ENCODE measurements around the gene SF1. TPM values are rescaled to one million over a fixed set of nuclear protein-coding genes. Genes with fewer than 3 reads are reported as not detected.

Gene SF1
- total RNA-seq, 1 experiment from 2014 or later: 94.1 TPM

- DNase-seq (ENCODE audit: low spot score): no peak
Observed at GRCh38 chr11:64723907-64724862, 54.2 kb downstream of the SF1 start.

DNA sequence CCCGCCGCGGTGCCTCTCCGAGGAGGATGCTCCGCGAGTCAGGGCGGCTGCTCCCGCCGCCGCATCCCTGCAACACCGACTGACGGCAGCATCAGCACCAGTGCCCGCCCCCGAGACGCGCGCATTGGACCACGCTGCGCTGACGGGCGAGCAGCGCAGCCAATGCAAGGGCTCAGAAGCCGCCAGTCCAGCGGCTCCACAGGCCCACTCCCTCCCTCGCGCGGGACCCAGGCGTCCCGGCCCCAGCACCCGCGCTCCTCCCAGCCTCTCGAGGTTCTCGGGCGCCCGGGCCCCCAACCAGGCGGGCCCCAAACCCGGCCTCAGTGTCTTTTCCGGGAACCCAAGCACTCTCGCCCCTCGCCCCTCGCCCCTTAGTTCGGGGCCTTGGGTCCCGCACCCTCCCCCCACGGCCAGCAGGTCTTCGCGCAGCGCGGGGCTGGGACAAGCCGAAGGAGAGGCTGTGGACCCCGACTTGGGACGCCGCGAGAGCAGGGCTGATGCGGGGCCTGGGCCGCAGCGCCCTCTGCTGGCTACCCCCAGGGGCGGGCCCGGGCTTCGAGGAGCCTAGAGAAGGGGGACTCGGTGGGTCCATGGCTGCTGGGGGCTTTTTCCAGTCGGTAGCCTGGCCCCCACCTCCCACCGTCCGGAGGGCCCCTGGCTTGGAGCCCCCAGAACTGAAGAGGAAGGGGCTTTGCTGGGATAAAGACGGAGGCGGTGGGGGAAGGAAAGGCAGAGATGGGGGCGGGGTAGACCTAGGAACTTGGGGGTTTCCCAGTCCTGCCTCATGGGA, 55.0 kb downstream of the SF1 start, which contains the start of gene NRXN2:
Gene NRXN2, minus strand, starts transcription at position 81 of the 790 bp plus-strand sequence. CDS start 9,498 bp downstream, outside the sequence.
- DNase-seq (ENCODE audit: low spot score): peak; percentile 81

- DNase-seq (ENCODE audit: low spot score): no peak
Observed at GRCh38 chr11:64722141-64723065, 55.9 kb downstream of the SF1 start.

GRCh38 chr11:64721359-64721699, 57.0 kb downstream of the SF1 start:
- no peak for DNase-seq (ENCODE audit: low spot score)

GRCh38 chr11:64720640-64721358, 57.5 kb downstream of the SF1 start:
- DNase-seq (ENCODE audit: low spot score): no peak

GRCh38 chr11:64720167-64720566, 58.2 kb downstream of the SF1 start:
- DNase-seq (ENCODE audit: low spot score): no peak

DNA sequence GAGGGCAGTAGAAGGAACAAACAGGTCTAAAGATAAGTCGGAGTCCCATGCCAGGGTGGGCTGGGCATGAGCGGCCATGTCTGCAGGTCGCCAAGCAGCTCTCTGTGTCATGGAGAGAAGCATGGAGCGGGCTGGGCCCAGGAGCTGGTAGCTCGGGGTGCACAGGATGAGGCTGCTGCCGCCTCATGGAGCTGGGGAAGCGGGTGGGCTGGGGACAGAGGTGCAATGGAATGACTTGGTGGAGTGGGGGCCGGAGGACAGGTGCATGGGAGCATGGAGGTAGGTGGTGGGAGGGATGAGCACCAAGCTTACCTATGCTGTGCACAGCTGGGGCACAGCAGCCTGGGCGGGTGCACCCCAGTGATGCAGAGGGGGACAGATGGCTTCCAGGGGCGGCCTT, 58.9 kb downstream of the SF1 start:
- no peak for DNase-seq (ENCODE audit: low spot score)

DNA sequence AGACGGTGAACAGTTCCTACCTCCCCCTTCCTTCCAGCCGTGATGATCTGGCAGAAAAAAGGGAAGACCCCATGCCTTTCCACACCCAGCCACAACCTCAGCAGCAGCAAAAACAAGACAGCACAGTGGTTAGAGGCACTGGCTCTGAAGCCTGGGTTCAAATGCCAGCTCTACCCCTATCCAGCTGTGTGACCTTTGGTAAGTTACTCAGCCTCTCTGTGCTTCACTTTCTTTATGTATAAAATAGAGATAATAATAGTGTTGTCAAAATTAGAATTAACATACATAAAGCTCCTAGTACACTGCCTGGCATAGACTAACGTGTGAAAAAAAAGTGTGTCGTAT, 59.6 kb downstream of the SF1 start:
- DNase-seq (ENCODE audit: low spot score): no peak

- DNase-seq (ENCODE audit: low spot score): no peak
Observed at GRCh38 chr11:64718084-64718779, 60.1 kb downstream of the SF1 start.

DNA sequence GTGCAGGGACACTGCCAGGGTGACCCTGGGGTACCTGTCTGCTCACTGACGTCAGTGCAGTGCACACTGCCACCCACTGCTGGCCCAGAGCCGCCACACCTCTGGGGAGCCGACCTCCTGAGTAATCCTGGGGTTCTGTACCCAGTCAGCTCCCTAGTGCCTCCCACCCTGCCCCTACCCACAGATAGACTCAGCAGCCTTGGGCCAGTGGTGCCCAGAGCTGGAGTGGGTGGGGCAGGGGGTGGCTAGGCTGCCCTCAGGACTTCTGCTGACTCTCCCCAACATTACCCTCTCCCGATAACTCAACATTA, 61.1 kb downstream of the SF1 start:
- no peak for DNase-seq (ENCODE audit: low spot score)

- DNase-seq (ENCODE audit: low spot score): no peak
Observed at GRCh38 chr11:64716473-64717267, 61.7 kb downstream of the SF1 start.

GRCh38 chr11:64715756-64716472, 62.4 kb downstream of the SF1 start:
- DNase-seq (ENCODE audit: low spot score): no peak

- no peak for DNase-seq (ENCODE audit: low spot score)
Observed at GRCh38 chr11:64715110-64715509, 63.2 kb downstream of the SF1 start.

- DNase-seq (ENCODE audit: low spot score): no peak
Observed at GRCh38 chr11:64714666-64715065, 63.7 kb downstream of the SF1 start.

Other genes starting within 250 kb of the SF1 start
- not detected in 2 replicates for gene SLC22A11, start 222.6 kb downstream of the SF1 start, total RNA-seq (2014; rRNA removed; shearing (Covaris generic))
- not detected in 2 replicates for gene SLC22A12, start 187.3 kb downstream of the SF1 start, total RNA-seq (2014; rRNA removed; shearing (Covaris generic))
- 0.17 and 0.35 TPM in 2 replicates for gene NRXN2, start 55.3 kb downstream of the SF1 start, total RNA-seq (2014; rRNA removed; shearing (Covaris generic))
- gene RASGRP2, start 34.4 kb downstream of the SF1 start, total RNA-seq (2014; rRNA removed; shearing (Covaris generic)): not detected in 2 replicates
- gene PYGM, start 18.6 kb downstream of the SF1 start, total RNA-seq (2014; rRNA removed; shearing (Covaris generic)): 0.25 TPM in 1 of 2 replicates, not detected in the other
- gene MAP4K2, start 24.7 kb upstream of the SF1 start, total RNA-seq (2014; rRNA removed; shearing (Covaris generic)): 18.0 and 40.9 TPM in 2 replicates
- gene MEN1, start 32.0 kb upstream of the SF1 start, total RNA-seq (2014; rRNA removed; shearing (Covaris generic)): 8.9 and 10.6 TPM in 2 replicates
- gene CDC42BPG, start 66.1 kb upstream of the SF1 start, total RNA-seq (2014; rRNA removed; shearing (Covaris generic)): 0.02 TPM in 1 of 2 replicates, not detected in the other
- gene EHD1, start 100.1 kb upstream of the SF1 start, total RNA-seq (2014; rRNA removed; shearing (Covaris generic)): 13.5 and 14.2 TPM in 2 replicates
- 6.0 and 9.5 TPM in 2 replicates for gene ATG2A, start 138.7 kb upstream of the SF1 start, total RNA-seq (2014; rRNA removed; shearing (Covaris generic))
- gene PPP2R5B, start 146.1 kb upstream of the SF1 start, total RNA-seq (2014; rRNA removed; shearing (Covaris generic)): 6.4 and 9.1 TPM in 2 replicates
- gene GPHA2, start 157.4 kb upstream of the SF1 start, total RNA-seq (2014; rRNA removed; shearing (Covaris generic)): not detected in 2 replicates
- gene MAJIN, start 193.6 kb upstream of the SF1 start, total RNA-seq (2014; rRNA removed; shearing (Covaris generic)): not detected in 2 replicates
- gene BATF2, start 218.4 kb upstream of the SF1 start, total RNA-seq (2014; rRNA removed; shearing (Covaris generic)): 1.8 and 2.3 TPM in 2 replicates
- gene ARL2, start 235.6 kb upstream of the SF1 start, total RNA-seq (2014; rRNA removed; shearing (Covaris generic)): 266 and 271 TPM in 2 replicates
- gene SNX15, start 248.9 kb upstream of the SF1 start, total RNA-seq (2014; rRNA removed; shearing (Covaris generic)): 6.3 and 8.5 TPM in 2 replicates

Measured in H4 (cell line).